ENCODE data around the gene BACH2.

The BACH2 gene

GRCh38 chr6:90256698-90257485 is 39.8 kb downstream of the BACH2 start:
- no peak for TF ChIP-seq CTCF (IDR thresholded peaks at IDR 0.05; ENCODE audit: low read depth, low read length, missing control alignments)
- DNase-seq (ENCODE audit: low read depth): no peak
- no peak overlapping the region for H3K4me3 ChIP-seq (ENCODE audit: low read depth, low read length)

GRCh38 chr6:90253631-90254030 is 43.0 kb downstream of the BACH2 start:
- H3K4me3 ChIP-seq (ENCODE audit: low read depth, low read length): no peak overlapping the region
- TF ChIP-seq CTCF (IDR thresholded peaks at IDR 0.05; ENCODE audit: low read depth, low read length, missing control alignments): no peak
- DNase-seq (ENCODE audit: low read depth): no peak

GRCh38 chr6:90251295-90251992 is 45.2 kb downstream of the BACH2 start:
- no peak for TF ChIP-seq CTCF (IDR thresholded peaks at IDR 0.05; ENCODE audit: low read depth, low read length, missing control alignments)
- peak; percentile 36 for DNase-seq (ENCODE audit: low read depth)
- no peak overlapping the region for H3K4me3 ChIP-seq (ENCODE audit: low read depth, low read length)

- no peak overlapping the region for H3K4me3 ChIP-seq (ENCODE audit: low read depth, low read length)
- no peak for DNase-seq (ENCODE audit: low read depth)
- no peak for TF ChIP-seq CTCF (IDR thresholded peaks at IDR 0.05; ENCODE audit: low read depth, low read length, missing control alignments)
These were observed 46.2 kb downstream of the BACH2 start for GRCh38 chr6:90250405-90250804.

GRCh38 chr6:90249458-90249857 is 47.2 kb downstream of the BACH2 start:
- no peak for TF ChIP-seq CTCF (IDR thresholded peaks at IDR 0.05; ENCODE audit: low read depth, low read length, missing control alignments)
- no peak for DNase-seq (ENCODE audit: low read depth)
- H3K4me3 ChIP-seq (ENCODE audit: low read depth, low read length): no peak overlapping the region

- no peak for TF ChIP-seq CTCF (IDR thresholded peaks at IDR 0.05; ENCODE audit: low read depth, low read length, missing control alignments)
These were observed 47.6 kb downstream of the BACH2 start for GRCh38 chr6:90249034-90249433.

More at GRCh38 chr6:90249034-90249433, 47.6 kb downstream of the BACH2 start:
- DNase-seq (ENCODE audit: low read depth): no peak
- H3K4me3 ChIP-seq (ENCODE audit: low read depth, low read length): no peak overlapping the region
